Caco-2 (cell line): ENCODE results near the gene RND3. TPM values are rescaled to one million over a fixed set of nuclear protein-coding genes. Genes with fewer than 3 reads are reported as not detected.
A peak's percentile ranks its signal among the peaks of the same experiment; 100 is the strongest.

Experiments
- BruUV-seq: library from RNA; stranded (reverse); fragments of 400-500 nt; replicated peaks from 2 replicates; lab custom pipeline; 2021; lab: Mats Ljungman, UMichigan
- CTCF ChIA-PET: fragments of 300-600 bp; sonication (Branson Sonifier 250); formaldehyde crosslinking; loops from one replicate; lab custom pipeline; 2022; ENCODE audit warnings: antibody characterized with exemption; lab: Charles Lee
- POLR2A ChIA-PET: fragments of 300-600 bp; sonication (Branson Sonifier 250); formaldehyde crosslinking; loops from one replicate; lab custom pipeline; 2022; ENCODE audit warnings: antibody characterized with exemption; lab: Charles Lee
- DNase-seq, 2 experiments: peaks; one replicate each; pipeline versions ENCODE4 v3.0.0 to v3.0.0-alpha.2; 2020 to 2022
- H3K27me3 ChIP-seq: replicated peaks from 2 replicates; pipeline ENCODE4 v1.6.0; 2011; ENCODE audit warnings: low read length; ENCODE audit not compliant: control insufficient read depth, insufficient read depth
- H3K36me3 ChIP-seq: 2 replicates; pipeline ENCODE4 v1.5.1; 2011; ENCODE audit warnings: low read length; ENCODE audit not compliant: control insufficient read depth, insufficient read depth
- H3K4me1 ChIP-seq: fragments of 250-450 bp; sonication (Bioruptor Pico); 2 replicates; pipeline ENCODE4 v1.5.1; 2020; ENCODE audit warnings: mild to moderate bottlenecking
- H3K4me3 ChIP-seq: 2 replicates; pipeline ENCODE4 v1.5.1; 2011; ENCODE audit warnings: low read depth, mild to moderate bottlenecking, control low read depth, low read length
- H3K9me3 ChIP-seq: fragments of 250-450 bp; sonication (Bioruptor Pico); 2 replicates; pipeline ENCODE4 v1.5.1; 2020; ENCODE audit warnings: mild to moderate bottlenecking, moderate library complexity
- H3K27ac Mint-ChIP-seq: one replicate; pipeline ENCODE4 v1.8.0; 2022; ENCODE audit warnings: mixed read lengths; ENCODE audit not compliant: unreplicated experiment
- H3K27me3 Mint-ChIP-seq: one replicate; pipeline ENCODE4 v1.8.0; 2022; ENCODE audit warnings: mixed read lengths; ENCODE audit not compliant: insufficient read depth, unreplicated experiment
- H3K36me3 Mint-ChIP-seq: one replicate; pipeline ENCODE4 v1.8.0; 2022; ENCODE audit warnings: mild to moderate bottlenecking, mixed read lengths; ENCODE audit not compliant: insufficient read depth, unreplicated experiment
- H3K4me1 Mint-ChIP-seq: one replicate; pipeline ENCODE4 v1.8.0; 2022; ENCODE audit warnings: low read depth, mixed read lengths; ENCODE audit not compliant: unreplicated experiment
- H3K4me3 Mint-ChIP-seq: one replicate; pipeline ENCODE4 v1.8.0; 2022; ENCODE audit warnings: mild to moderate bottlenecking, moderate library complexity, mixed read lengths; ENCODE audit not compliant: unreplicated experiment
- H3K9me3 Mint-ChIP-seq: one replicate; pipeline ENCODE4 v1.8.0; 2022; ENCODE audit warnings: mixed read lengths; ENCODE audit not compliant: unreplicated experiment
- CTCF ChIP-seq, 2 experiments: fragments of 200-600 bp in 1 of 2; IDR thresholded peaks; 1 replicate in 1 of 2; 2 replicates in 1 of 2; pipeline versions ENCODE4 v1.5.1 to v1.8.0; 2011 to 2022; ENCODE audit warnings: antibody characterized with exemption in 1 of 2, control low read depth in 1 of 2, inconsistent platforms in 1 of 2, low read depth in 1 of 2, low read length in 1 of 2, mild to moderate bottlenecking in 1 of 2, moderate library complexity in 1 of 2; ENCODE audit not compliant: insufficient read depth in 1 of 2, severe bottlenecking in 1 of 2, unreplicated experiment in 1 of 2
- intact Hi-C: fragments of 100-400 bp; cut with micrococcal nuclease; formaldehyde crosslinking; loops from one replicate; pipeline ENCODE4 v1.10.0; 2022; ENCODE audit not compliant: unreplicated experiment
- total RNA-seq: library from RNA; stranded (reverse); gene quantifications from 2 replicates; pipeline ENCODE4 v1.2.3, GENCODE V29; 2022

RND3 gene
- total RNA-seq, 1 experiment from 2014 or later = 75.0 TPM

GRCh38 chr2:150491430-150491829 lies 4.0 kb upstream of the RND3 start:
- Mint-ChIP-seq H3K27me3 (no peaks in the 10 kb centered on the region), H3K27ac (no peak overlapping the region), H3K4me1 (no peaks in the 10 kb centered on the region), H3K9me3 (no peaks in the 10 kb centered on the region), H3K36me3 (peaks cover 14% of the 10 kb centered on the region), H3K4me3 (no peak overlapping the region)
- no peaks in the 10 kb centered on the region for H3K9me3 ChIP-seq
- DNase-seq = no peak
- no peaks in the 10 kb centered on the region for H3K27me3 ChIP-seq
- TF ChIP-seq CTCF (IDR thresholded peaks at IDR 0.05; ENCODE audit: insufficient read depth in 1 of 2, low read depth in 1 of 2, low read length in 1 of 2, severe bottlenecking in 1 of 2, unreplicated experiment in 1 of 2) = no peak
- no peaks in the 10 kb centered on the region for H3K36me3 ChIP-seq
- no peak overlapping the region for H3K4me3 ChIP-seq
- BruUV-seq = no TSS peak
- CTCF ChIA-PET = no interaction called here
- H3K4me1 ChIP-seq = no peaks in the 10 kb centered on the region
- POLR2A ChIA-PET = no interaction called here
- intact Hi-C loops = no loop called here

- Mint-ChIP-seq H3K27me3 (no peaks in the 10 kb centered on the region), H3K36me3 (peaks cover 24% of the 10 kb centered on the region), H3K9me3 (no peaks in the 10 kb centered on the region), H3K4me1 (no peaks in the 10 kb centered on the region), H3K27ac (no peak overlapping the region), H3K4me3 (no peak overlapping the region)
- Histone ChIP-seq H3K27me3 (no peaks in the 10 kb centered on the region), H3K36me3 (no peaks in the 10 kb centered on the region), H3K4me3 (no peak overlapping the region), H3K4me1 (no peaks in the 10 kb centered on the region), H3K9me3 (no peaks in the 10 kb centered on the region)
- no peak for TF ChIP-seq CTCF (IDR thresholded peaks at IDR 0.05; ENCODE audit: insufficient read depth in 1 of 2, low read depth in 1 of 2, low read length in 1 of 2, severe bottlenecking in 1 of 2, unreplicated experiment in 1 of 2)
- ChIA-PET CTCF (no interaction called here), POLR2A (no interaction called here)
- intact Hi-C loops = no loop called here
- no peak for DNase-seq
- no TSS peak for BruUV-seq
Observed at GRCh38 chr2:150490466-150490865, 3.0 kb upstream of the RND3 start.

- CTCF ChIA-PET = no interaction called here
- POLR2A ChIA-PET = interaction anchor here (0.5 to 1.2 kb wide), 6 partner anchors 13 to 213 kb away, joined by 3 to 5 read pairs (median 3); no protein-coding TSS in a partner anchor
- BruUV-seq = TSS peak; percentile 75
- H3K36me3 Mint-ChIP-seq = peaks cover 58% of the 10 kb centered on the region
- no peaks in the 10 kb centered on the region for H3K9me3 Mint-ChIP-seq
- no peak for TF ChIP-seq CTCF (IDR thresholded peaks at IDR 0.05; ENCODE audit: insufficient read depth in 1 of 2, low read depth in 1 of 2, low read length in 1 of 2, severe bottlenecking in 1 of 2, unreplicated experiment in 1 of 2)
- no peaks in the 10 kb centered on the region for H3K9me3 ChIP-seq
- H3K4me1 Mint-ChIP-seq = peaks cover 14% of the 10 kb centered on the region
- no peaks in the 10 kb centered on the region for H3K27me3 ChIP-seq
- H3K27me3 Mint-ChIP-seq = no peaks in the 10 kb centered on the region
- intact Hi-C loops = loop anchor here (1.0 to 10.0 kb wide), 14 partner anchors 39 to 890 kb away; no protein-coding TSS in a partner anchor
- DNase-seq = peak; percentile 31 to 40
- no peaks in the 10 kb centered on the region for H3K36me3 ChIP-seq
- H3K27ac Mint-ChIP-seq = peak overlapping the region; percentile 93
- H3K4me3 ChIP-seq = peak overlapping the region; percentile 81
- peak overlapping the region; percentile 99 for H3K4me3 Mint-ChIP-seq
- H3K4me1 ChIP-seq = peaks cover 29% of the 10 kb centered on the region
Observed at GRCh38 chr2:150486539-150487484, 655 bp downstream of the RND3 start.
